Cardiac muscle cell (in vitro differentiated cells and primary cell): ENCODE data around the gene HERC4. TPM values are rescaled to one million over a fixed set of nuclear protein-coding genes. Genes with fewer than 3 reads are reported as not detected.
A peak's percentile ranks its signal among the peaks of the same experiment; 100 is the strongest.
"Not testable (repeated sequence)": the region's sequence is repeated elsewhere in the genome, so short reads cannot be mapped to it uniquely, and the experiment has no call there.

Source experiments
- DNase-seq, 2 donors: peaks; one replicate each; pipeline versions ENCODE4 v3.0.0 to v3.0.0-alpha.2; 2010 to 2017; ENCODE audit warnings: low read depth in 1 of 2, low spot score in 1 of 2
- H3K27ac ChIP-seq: fragments of 200-600 bp; sonication (generic); 2 replicates; pipeline ENCODE4 v1.5.1; 2016
- H3K27me3 ChIP-seq: fragments of 200-600 bp; sonication (generic); 2 replicates; pipeline ENCODE4 v1.6.0; 2016; ENCODE audit warnings: control low read depth
- H3K36me3 ChIP-seq: fragments of 200-600 bp; sonication (generic); 2 replicates; pipeline ENCODE4 v1.5.1; 2016; ENCODE audit warnings: control low read depth
- H3K4me1 ChIP-seq: fragments of 200-600 bp; sonication (generic); 2 replicates; pipeline ENCODE4 v1.8.1; 2017; ENCODE audit warnings: low read depth, mild to moderate bottlenecking, mixed run types
- H3K4me3 ChIP-seq: fragments of 200-600 bp; sonication (generic); 2 replicates; pipeline ENCODE4 v1.5.1; 2016; ENCODE audit warnings: mild to moderate bottlenecking
- H3K9me3 ChIP-seq: fragments of 200-600 bp; sonication (generic); 2 replicates; pipeline ENCODE4 v1.5.1; 2017; ENCODE audit warnings: low read depth, mild to moderate bottlenecking, control low read depth
- polyA plus RNA-seq: library from polyadenylated mRNA; unstranded; fragments of >200 nt; fragmentation: Nextera tagmentation; extraction: Ambion mirVana; gene quantifications from 2 replicates; pipeline ENCODE4 v1.2.1, GENCODE V29; 2016
- total RNA-seq: library from RNA; depleted of rRNA; stranded (reverse); fragments of >200 nt; gene quantifications from 2 replicates; pipeline ENCODE4 v1.2.3, GENCODE V29; 2016
- TF ChIP-seq, protein P1 (sequence below): IDR thresholded peaks from 2 replicates; pipeline ENCODE4 v1.5.1; 2012; ENCODE audit warnings: low read depth, mild to moderate bottlenecking, low read length

The HERC4 gene
- total and polyA plus RNA-seq, 2 experiments from 2014 or later = 35.1 to 38.7 TPM

DNA sequence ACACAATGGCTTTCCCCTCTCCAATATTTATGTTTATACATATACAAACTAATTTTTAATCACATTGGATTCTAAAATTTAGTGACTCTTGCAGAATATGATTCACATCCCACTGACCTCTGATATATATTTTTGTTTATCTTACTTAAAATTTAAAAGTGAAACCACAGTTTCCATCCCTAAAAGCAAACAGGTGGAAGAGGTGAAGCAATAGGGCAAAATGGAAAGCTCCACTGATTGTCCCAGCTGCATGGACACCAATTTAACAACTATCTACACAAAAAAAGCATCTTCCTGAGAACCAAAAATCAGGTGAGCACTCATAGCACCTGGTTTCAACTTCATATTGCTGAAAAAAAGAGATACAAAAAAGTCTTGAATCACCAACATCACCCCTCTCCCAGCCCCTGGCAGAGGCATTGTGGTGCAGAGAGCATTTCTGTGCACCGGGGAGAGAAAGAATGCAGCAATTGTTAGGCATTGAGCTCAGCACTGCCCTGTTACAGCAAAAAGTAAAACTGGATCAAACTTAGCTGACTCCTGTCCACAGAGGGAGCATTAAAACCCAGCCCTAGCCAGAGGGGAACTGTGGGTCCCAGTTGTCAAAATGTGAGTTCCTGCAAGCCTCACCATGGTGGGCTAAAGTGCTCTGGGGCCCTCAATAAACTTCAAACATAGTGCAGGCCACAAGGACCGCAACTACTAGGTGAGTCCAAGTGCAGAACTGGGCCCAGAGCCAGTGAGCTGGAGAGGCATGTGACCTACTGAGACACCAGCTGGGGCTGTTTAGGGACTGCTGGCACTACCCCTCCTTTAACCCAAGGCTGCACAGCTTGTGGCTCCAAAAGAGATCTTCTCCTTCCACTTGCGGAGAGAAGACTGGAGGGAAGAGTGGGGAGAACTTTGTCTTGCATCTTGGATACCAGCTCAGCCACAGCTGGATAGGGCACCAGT lies 98.5 kb downstream of the HERC4 start:
- peak in 1 of 2 donors; percentile 5 for DNase-seq
- Histone ChIP-seq H3K4me3 (no peak overlapping the region), H3K4me1 (no peaks in the 10 kb centered on the region), H3K27ac (peak overlapping the region; percentile 10), H3K36me3 (peaks cover 28% of the 10 kb centered on the region), H3K9me3 (no peaks in the 10 kb centered on the region), H3K27me3 (no peaks in the 10 kb centered on the region)
- TF ChIP-seq, protein P1, sequence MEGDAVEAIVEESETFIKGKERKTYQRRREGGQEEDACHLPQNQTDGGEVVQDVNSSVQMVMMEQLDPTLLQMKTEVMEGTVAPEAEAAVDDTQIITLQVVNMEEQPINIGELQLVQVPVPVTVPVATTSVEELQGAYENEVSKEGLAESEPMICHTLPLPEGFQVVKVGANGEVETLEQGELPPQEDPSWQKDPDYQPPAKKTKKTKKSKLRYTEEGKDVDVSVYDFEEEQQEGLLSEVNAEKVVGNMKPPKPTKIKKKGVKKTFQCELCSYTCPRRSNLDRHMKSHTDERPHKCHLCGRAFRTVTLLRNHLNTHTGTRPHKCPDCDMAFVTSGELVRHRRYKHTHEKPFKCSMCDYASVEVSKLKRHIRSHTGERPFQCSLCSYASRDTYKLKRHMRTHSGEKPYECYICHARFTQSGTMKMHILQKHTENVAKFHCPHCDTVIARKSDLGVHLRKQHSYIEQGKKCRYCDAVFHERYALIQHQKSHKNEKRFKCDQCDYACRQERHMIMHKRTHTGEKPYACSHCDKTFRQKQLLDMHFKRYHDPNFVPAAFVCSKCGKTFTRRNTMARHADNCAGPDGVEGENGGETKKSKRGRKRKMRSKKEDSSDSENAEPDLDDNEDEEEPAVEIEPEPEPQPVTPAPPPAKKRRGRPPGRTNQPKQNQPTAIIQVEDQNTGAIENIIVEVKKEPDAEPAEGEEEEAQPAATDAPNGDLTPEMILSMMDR = no peak

DNA sequence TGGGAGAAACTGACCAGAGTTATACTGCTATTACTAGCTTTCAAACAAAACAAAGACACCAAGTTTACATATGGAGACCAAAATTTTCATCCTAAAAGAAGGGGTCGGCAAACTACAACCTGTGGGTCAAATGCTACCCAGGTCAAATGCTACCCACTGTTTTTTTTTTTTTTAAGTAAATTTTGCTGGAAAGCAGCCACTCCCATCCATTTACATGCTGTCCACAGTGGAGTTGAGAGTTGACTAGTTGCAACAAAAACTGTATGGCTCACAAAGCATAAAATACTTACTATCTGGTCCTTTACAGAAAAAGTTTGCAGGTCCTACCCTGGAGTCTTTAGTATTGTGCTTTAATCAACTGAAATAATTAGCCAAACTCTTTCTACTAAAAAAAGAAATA lies 99.2 kb downstream of the HERC4 start:
- DNase-seq = no peak
- H3K27ac ChIP-seq = no peak overlapping the region
- TF ChIP-seq, protein P1 = no peak
- H3K9me3 ChIP-seq = no peaks in the 10 kb centered on the region
- H3K4me1 ChIP-seq = no peaks in the 10 kb centered on the region
- peaks cover 28% of the 10 kb centered on the region for H3K36me3 ChIP-seq
- no peak overlapping the region for H3K4me3 ChIP-seq
- no peaks in the 10 kb centered on the region for H3K27me3 ChIP-seq

DNA sequence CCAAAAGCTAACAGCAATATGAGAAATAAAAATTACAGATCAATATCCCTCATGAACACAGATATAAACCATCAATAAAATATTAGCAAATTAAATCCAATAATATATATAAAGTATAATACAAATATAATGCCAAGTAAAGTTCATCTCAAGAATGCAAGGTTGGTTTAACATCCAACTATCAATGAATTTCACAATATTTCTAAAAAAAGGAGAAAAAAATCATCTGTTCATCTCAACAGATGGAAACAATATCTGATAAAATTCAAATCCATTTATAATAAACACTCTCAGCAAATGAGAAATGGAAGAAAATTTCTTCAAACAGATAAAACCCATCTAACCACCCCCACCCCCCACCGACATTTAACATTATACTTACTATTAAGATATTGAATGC lies 103.8 kb downstream of the HERC4 start:
- TF ChIP-seq, protein P1 = no peak
- DNase-seq = no peak
- H3K4me3 ChIP-seq = no peak overlapping the region
- no peaks in the 10 kb centered on the region for H3K27me3 ChIP-seq
- H3K27ac ChIP-seq = no peak overlapping the region
- no peaks in the 10 kb centered on the region for H3K4me1 ChIP-seq
- H3K36me3 ChIP-seq = peaks cover 13% of the 10 kb centered on the region
- no peaks in the 10 kb centered on the region for H3K9me3 ChIP-seq

- Histone ChIP-seq H3K27me3 (no peaks in the 10 kb centered on the region), H3K27ac (no peak overlapping the region), H3K4me1 (no peaks in the 10 kb centered on the region), H3K4me3 (no peak overlapping the region), H3K9me3 (no peaks in the 10 kb centered on the region), H3K36me3 (peaks cover 20% of the 10 kb centered on the region)
- DNase-seq = no peak
- TF ChIP-seq, protein P1 = no peak
Observed at GRCh38 chr10:67969875-67970274, 105.2 kb downstream of the HERC4 start.

DNA sequence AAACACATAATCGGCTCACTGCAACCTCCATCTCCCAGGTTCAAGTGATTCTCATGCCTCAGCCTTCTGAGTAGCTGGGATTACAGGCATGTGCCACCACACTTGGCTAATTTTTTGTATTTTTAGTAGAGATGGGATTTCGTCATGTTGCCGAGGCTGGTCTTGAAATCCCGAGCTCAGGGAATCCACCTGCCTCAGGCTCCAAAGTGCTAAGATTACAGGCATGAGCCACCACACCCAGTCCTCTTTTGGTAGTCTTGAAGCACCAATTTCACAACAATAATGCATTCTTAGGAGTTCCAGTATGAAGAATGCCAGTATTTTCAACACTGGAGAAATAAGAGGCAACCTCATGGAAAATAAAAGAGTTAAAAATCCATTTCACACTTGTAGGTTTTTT lies 109.0 kb downstream of the HERC4 start:
- not testable (repeated sequence) for H3K27ac ChIP-seq, H3K9me3 ChIP-seq, H3K27me3 ChIP-seq, H3K4me1 ChIP-seq, DNase-seq, H3K4me3 ChIP-seq
- H3K36me3 ChIP-seq = peaks cover 11% of the 10 kb centered on the region

DNA sequence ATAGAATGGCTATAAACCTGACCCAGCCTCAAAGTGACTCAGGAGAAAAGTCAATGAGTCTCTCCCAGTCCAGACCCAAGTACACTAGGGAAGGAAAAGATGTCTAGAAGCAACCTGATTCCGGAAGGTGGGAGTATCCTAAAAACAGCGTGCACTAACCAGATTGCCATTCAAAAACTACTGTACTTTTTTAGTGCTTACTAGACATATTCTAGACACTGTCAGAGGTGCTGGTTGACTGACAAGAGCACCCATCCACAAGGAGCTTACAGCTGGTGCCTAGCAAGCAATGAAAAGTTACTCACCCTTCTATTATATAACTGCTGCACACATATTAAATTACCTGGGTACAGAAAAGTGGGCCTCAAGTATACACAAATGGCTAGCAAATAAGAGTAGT lies 109.6 kb downstream of the HERC4 start:
- no peaks in the 10 kb centered on the region for H3K9me3 ChIP-seq
- H3K4me3 ChIP-seq = no peak overlapping the region
- no peaks in the 10 kb centered on the region for H3K27me3 ChIP-seq

More for the DNA sequence above, 109.6 kb downstream of the HERC4 start:
- H3K27ac ChIP-seq = no peak overlapping the region
- H3K36me3 ChIP-seq = peaks cover 11% of the 10 kb centered on the region
- TF ChIP-seq, protein P1 = no peak
- DNase-seq = no peak
- no peaks in the 10 kb centered on the region for H3K4me1 ChIP-seq
